ENCODE results near the gene SLC40A1. TPM values are rescaled to one million over a fixed set of nuclear protein-coding genes. Genes with fewer than 3 reads are reported as not detected.

The SLC40A1 gene
- total and polyA plus RNA-seq, 2 donors (not counting 3 experiments of a cell fraction or from before 2014, with no cell fraction given), result 8.5 to 15.1 TPM

DNA sequence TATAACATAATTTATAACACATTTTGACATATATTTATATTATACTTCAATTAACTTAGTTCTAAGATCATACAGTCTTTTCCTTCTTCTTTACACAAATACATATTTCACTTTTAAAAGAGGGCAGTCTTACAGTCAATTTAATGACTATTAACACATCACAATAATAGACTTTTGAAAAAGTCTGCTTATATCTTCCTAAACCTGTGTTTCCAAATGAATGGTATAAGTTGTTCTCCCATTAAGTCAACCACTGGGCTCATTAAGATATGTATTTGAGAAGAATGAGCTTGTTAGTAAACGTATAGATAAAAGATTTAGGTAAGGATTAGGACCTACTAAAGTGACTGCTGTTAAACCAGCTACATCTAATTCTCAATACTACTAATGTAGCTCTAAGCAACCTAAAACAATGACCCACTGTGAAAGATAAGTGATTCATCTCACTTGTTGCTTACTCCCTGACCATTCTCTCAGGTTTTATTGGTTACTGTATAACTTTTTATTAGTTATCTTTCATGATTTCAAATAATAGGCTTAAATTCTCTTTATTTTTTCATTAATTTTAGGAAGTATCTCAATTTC lies 27.0 kb downstream of the SLC40A1 start:
- H3K4me1 ChIP-seq (ENCODE audit: control insufficient read depth, extremely low read depth, insufficient read depth, low read length), result no peaks in the 10 kb centered on the region
- intact Hi-C loops (cut with micrococcal nuclease) (no loop called here), dilution Hi-C loops (cut with MboI; ENCODE audit: extremely low pct_ligation_motif_present, low sequenced_read_pairs) (no loop called here)
- H3K36me3 ChIP-seq (ENCODE audit: control insufficient read depth in 2 of 2, extremely low read depth in 1 of 2, insufficient read depth in 2 of 2, low read length in 2 of 2), result no peaks in the 10 kb centered on the region
- H3K27ac ChIP-seq (ENCODE audit: insufficient read depth, low read depth, low read length), result no peak overlapping the region
- POLR2A ChIA-PET, result no interaction called here
- CTCF ChIA-PET, result no interaction called here
- no peaks in the 10 kb centered on the region for H3K9me1 ChIP-seq (replicated peaks; ENCODE audit: control insufficient read depth, extremely low read depth, insufficient read depth, low read length)
- no peaks in the 10 kb centered on the region for H3K9me3 ChIP-seq (replicated peaks; ENCODE audit: control insufficient read depth, insufficient read depth, low read length)
- DNase-seq (ENCODE audit: low read depth, low spot score) (peak; percentile 51), FAIRE-seq (no peak)
- BruUV-seq (replicated peaks), result no TSS peak
- H4K20me1 ChIP-seq (replicated peaks; ENCODE audit: control insufficient read depth, extremely low read depth, insufficient read depth, low read length), result no peaks in the 10 kb centered on the region
- H3K27me3 ChIP-seq (ENCODE audit: control insufficient read depth in 2 of 2, insufficient read depth in 2 of 2, low read length in 2 of 2), result no peaks in the 10 kb centered on the region
- H2AFZ ChIP-seq (ENCODE audit: low read depth, low read length), result no peak overlapping the region
- H3K4me2 ChIP-seq (ENCODE audit: insufficient read depth, low read length), result no peak overlapping the region
- no peak overlapping the region for H3K9ac ChIP-seq (replicated peaks; ENCODE audit: extremely low read depth, insufficient read depth, low read length)
- H3K79me2 ChIP-seq (ENCODE audit: control insufficient read depth, insufficient read depth, low read length), result no peaks in the 10 kb centered on the region
- no peak overlapping the region for H3K4me3 ChIP-seq (replicated peaks in 1 of 3; ENCODE audit: insufficient read depth in 1 of 3, low read depth in 1 of 3, low read length in 3 of 3)
- no peak for TF ChIP-seq JUN (IDR thresholded peaks at IDR 0.05; ENCODE audit: borderline replicate concordance, insufficient read depth, insufficient read length, low read depth)
- TF ChIP-seq FOS (IDR thresholded peaks at IDR 0.05; ENCODE audit: borderline replicate concordance, insufficient read depth, low read length), result no peak
- TF ChIP-seq MYC (IDR thresholded peaks at IDR 0.05; ENCODE audit: low read depth, low read length), result no peak
- TF ChIP-seq POLR2A (IDR thresholded peaks at IDR 0.05; ENCODE audit: low read depth, low read length), result no peak
- TF ChIP-seq, protein P1, sequence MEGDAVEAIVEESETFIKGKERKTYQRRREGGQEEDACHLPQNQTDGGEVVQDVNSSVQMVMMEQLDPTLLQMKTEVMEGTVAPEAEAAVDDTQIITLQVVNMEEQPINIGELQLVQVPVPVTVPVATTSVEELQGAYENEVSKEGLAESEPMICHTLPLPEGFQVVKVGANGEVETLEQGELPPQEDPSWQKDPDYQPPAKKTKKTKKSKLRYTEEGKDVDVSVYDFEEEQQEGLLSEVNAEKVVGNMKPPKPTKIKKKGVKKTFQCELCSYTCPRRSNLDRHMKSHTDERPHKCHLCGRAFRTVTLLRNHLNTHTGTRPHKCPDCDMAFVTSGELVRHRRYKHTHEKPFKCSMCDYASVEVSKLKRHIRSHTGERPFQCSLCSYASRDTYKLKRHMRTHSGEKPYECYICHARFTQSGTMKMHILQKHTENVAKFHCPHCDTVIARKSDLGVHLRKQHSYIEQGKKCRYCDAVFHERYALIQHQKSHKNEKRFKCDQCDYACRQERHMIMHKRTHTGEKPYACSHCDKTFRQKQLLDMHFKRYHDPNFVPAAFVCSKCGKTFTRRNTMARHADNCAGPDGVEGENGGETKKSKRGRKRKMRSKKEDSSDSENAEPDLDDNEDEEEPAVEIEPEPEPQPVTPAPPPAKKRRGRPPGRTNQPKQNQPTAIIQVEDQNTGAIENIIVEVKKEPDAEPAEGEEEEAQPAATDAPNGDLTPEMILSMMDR (IDR thresholded peaks at IDR 0.05; ENCODE audit: extremely low read depth in 1 of 2, insufficient read depth in 1 of 2, low read depth in 1 of 2, low read length in 2 of 2), result no peak
- no peak for TF ChIP-seq GATA2 (IDR thresholded peaks at IDR 0.05; ENCODE audit: insufficient read depth, insufficient read length, low read depth, low read length)
- no peak for TF ChIP-seq POLR2AphosphoS5 (IDR thresholded peaks at IDR 0.05; ENCODE audit: insufficient read depth, low read depth, low read length)
- TF ChIP-seq, protein P2, sequence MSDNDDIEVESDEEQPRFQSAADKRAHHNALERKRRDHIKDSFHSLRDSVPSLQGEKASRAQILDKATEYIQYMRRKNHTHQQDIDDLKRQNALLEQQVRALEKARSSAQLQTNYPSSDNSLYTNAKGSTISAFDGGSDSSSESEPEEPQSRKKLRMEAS (IDR thresholded peaks at IDR 0.05; ENCODE audit: insufficient read depth, insufficient read length), result no peak
- no peak for TF ChIP-seq EZH2 (IDR thresholded peaks at IDR 0.05; ENCODE audit: borderline replicate concordance, low read depth, low read length, severe bottlenecking)
